HG03442 (cell line): ENCODE data around the gene MIER2.

Source experiments
- ATAC-seq: cut with Tn5 transposase; IDR thresholded peaks from one replicate; pipeline ENCODE4 v1.9.1; 2021; ENCODE audit warnings: mild to moderate bottlenecking, moderate library complexity; ENCODE audit not compliant: unreplicated experiment

Gene MIER2

GRCh38 chr19:309206-309565 lies 35.4 kb downstream of the MIER2 start:
- ATAC-seq: no peak

GRCh38 chr19:308471-309205 lies 36.0 kb downstream of the MIER2 start:
- no peak for ATAC-seq

DNA sequence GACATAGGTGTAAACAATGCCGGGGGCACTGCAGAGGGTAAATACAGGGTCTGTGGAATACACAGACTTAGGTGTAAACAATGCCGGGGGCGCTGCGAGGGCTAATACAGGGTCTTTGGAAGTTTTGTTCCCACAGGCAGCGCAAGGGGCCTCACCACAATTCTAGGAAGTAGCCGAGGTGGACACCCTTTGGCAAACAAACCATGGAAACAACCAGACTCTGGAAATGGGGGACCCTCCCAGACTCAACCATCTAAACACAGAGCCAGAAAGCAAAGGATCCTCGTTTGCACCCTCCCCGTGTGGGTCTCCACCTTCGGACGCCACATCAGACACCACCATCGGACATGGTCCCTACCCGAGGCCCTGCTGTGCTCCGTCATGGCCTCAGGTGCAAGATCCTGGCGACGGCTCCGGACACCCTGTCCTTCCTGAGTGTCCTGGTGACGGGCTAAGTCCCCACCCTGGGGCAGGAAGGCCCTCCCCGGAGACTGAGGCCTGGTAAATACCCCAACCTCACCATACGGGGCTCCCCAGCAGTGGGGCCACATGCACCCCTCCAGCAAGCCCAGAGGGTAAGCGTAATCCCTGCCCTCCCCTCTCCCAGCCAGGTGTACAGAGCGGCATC lies 36.7 kb downstream of the MIER2 start:
- no peak for ATAC-seq

DNA sequence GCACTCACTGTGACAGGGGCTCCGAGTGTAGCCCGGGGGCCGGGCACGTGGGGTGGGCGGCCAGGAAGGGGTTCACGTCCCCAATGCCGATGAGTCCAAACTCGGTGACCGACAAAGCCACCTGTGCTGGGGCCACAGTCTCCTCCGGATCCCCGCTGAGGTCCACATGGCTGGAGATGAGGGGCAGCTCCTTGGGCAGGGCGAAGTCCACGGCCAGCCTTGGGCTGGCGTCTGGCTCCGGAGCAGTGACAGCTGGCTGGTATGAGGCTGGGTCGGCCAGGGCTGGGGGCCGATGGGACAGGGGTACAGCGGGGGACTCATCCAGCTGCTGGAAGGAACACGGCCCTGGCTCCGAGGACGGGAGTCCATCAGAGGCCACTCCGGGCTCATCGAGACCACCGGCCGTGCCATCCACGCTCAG lies 37.5 kb downstream of the MIER2 start:
- ATAC-seq: no peak

GRCh38 chr19:306151-306900 lies 38.3 kb downstream of the MIER2 start:
- no peak for ATAC-seq

DNA sequence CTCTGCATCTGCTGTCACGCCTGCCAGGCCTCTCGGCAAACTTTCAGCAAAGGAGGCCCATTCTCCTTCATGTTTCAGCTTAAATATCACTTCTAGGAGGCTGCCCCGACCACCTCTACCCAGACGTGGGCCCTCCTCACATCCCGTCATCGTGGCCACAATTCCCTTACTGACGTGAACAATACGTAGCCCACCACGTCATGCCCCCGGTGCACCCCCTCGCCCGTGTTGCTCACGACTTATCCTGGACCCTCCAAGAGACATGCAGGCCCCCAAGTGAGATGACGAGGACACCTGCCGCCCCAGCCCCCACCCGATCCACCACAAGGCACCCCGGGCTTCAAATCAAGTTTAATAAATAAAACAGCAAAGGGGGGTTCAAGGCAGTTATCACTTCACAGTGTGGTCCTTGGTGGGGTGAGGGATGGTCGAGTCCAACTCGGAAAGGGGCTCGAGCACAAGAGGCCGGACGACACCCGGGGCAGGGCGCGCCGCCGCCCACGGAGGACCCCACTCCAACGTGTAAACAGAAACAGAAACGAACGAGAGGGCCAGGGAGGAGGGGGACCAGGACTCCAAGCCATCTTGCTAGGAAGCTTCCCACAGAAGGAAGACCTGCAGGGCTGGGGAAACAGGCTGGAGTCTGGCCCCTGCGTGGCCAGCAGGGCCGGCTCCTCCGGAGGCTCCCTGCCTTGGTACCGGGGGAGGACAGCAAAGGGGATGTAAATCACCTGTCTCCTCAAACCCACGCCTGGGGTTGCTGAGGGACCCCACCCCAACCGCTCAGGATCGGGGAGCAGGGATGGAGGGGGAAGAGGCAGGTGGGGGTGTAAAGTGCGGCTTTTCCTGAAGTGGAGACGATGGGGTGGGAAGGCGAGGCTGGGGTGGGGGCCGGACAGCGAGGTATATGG lies 39.1 kb downstream of the MIER2 start:
- no peak for ATAC-seq

GRCh38 chr19:296476-297225 lies 47.9 kb downstream of the MIER2 start:
- no peak for ATAC-seq

DNA sequence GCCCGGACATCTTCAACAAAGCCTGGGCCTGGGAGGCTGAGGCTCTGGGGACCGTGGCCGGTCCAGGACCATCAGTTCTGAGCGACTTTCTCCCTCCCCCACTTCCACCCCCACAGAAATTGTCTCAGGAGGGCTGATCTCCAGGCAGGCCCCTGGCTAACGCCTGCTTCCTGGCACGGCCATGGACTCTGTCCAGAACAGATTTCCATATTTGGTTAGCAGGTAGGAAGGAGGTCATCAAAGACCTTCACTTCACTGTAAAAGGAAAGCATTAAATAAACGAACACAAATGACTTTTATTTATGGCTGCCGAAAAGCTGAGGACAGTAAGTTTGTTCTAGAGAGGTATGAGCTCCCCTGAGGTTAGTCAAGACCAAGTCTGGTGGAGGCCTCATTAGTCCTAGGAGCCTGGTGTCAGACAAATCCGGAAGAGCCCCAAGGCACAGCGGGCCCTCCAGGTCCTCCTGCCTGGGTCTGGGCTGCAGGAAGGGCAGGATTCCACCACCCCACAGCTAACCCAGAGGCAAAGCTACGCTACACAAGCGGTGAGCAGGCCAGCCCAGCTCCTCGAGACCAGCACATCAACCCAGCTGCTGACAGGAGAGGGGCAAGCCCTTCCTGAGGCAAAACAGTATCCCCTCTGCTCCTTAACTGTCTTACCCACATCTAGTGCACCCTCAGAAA lies 48.8 kb downstream of the MIER2 start:
- no peak for ATAC-seq

- no peak for ATAC-seq
Measured at GRCh38 chr19:294946-295686, 49.5 kb downstream of the MIER2 start.

DNA sequence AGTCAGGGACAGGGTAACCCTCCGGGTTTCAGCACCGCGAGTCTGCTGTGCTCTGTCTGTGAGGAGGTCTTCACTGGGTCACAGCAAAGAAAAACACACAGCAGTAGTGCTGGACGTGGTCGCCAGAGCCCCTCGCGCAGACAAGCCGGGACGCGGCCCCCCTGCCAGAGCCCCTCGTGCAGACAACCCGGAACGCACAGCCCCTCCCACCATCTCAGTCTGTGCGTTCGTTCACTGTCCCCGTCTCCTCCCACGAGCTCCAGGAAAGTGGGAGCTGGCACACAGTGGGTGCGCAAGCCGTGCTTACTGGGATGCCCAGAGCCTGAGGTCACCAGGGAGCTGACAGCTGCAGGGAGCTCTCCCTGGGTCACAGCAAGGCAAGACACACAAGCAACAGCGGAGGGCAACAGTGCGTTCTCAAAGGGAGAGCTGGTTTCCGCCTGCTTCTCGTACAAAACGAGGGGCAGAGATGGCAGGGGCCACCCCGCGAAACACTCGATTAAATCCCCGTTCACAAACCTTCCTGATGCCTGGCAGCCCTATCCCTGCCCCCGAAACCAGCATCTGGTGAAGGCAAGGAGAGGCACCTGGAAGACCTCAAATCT lies 50.2 kb downstream of the MIER2 start:
- ATAC-seq: no peak

- ATAC-seq: no peak
Measured at GRCh38 chr19:293436-294110, 51.0 kb downstream of the MIER2 start.

DNA sequence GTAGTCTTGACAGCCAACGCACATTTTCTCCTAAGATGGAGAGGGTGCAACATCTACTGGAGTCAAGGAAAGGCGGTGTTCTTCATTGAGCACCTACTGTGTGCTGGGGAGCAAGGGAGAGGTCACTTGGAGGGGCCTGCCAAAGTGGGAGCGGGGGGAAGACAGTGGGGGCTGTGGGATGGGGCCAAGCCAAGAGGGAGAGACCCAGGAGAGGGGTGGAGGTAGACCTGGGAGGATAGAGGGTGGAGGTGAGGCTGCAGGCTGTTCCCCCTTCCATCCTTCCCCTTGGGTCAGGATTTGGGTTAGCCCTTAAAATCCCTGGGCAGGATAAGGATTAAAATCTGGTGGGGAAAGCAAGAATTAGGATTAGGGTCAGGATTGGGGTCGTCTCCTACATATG lies 51.6 kb downstream of the MIER2 start:
- no peak for ATAC-seq

- no peak for ATAC-seq
Measured at GRCh38 chr19:292281-292884, 52.2 kb downstream of the MIER2 start.

GRCh38 chr19:291561-292280 lies 52.9 kb downstream of the MIER2 start:
- ATAC-seq: no peak

DNA sequence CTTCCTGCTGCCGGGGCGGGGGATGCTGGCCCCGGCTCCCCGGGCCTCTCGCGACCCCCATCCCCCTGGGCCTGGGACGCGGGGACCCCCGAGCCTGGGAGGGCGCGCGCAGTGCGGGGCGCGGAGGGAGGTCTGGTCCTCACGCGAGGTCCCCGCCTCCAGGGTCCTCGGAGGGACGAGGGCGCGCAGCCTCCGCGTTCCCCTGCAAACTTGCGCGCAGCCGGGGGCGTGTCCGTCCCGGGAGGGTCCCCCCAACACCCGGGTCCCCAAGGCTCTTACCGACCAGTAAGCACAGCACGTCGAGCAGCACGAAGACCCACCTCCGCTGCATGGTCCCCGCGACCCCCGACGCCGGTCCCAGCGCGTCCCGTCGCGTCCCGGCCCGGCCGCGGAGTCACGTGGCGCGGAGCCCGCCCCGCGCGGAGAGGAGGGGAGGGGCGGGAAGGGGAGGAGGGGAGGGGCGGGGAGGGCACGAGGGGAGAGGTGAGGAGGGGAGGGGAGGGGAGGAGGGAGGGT lies 53.5 kb downstream of the MIER2 start, which contains the start of gene PLPP2:
TSS of gene PLPP2 (minus strand) at position 398 of the 516 bp plus-strand sequence. CDS start at position 331, 67 bp downstream.
- ATAC-seq: no peak

DNA sequence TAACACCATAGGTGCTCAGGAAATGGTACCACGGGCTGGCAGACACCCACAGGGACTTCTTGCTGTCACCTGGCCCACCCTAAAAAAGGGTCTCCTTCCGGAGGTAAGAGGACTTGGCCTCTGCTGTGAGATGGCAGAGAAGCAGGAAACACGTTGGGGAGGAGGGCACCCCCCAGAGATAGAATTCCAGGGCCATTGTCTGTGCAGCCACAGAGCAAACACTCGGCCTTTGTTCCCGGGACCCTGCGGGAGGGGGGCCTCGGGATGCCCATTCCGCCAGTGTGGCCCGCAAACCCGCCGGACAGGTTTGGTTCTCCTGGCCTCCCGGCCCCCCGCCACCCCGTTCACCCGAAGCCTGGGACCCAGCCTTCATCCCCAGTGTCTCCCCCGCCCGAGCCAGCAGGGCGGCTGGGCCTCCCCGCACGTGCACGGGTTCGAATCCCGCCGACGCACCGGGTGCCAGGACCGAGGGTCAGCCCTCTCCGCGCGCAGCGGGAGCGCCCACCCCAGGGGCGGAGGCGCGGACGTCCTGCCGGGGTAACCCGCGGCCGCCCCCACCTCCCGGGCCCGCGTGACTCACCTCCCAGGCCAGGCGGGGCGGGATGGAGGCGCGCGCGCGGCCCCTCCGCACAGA lies 54.1 kb downstream of the MIER2 start:
- ATAC-seq: no peak
